HEK293 (cell line): ENCODE results near the gene MAP3K7CL.

Source experiments
- CTCF ChIA-PET: fragments of 350-600 bp; formaldehyde crosslinking; extraction: SDS; loops from one replicate; lab custom pipeline; 2021; ENCODE audit warnings: antibody characterized with exemption; lab: Yijun Ruan, JAX
- POLR2A ChIA-PET: fragments of 300-600 bp; formaldehyde crosslinking; extraction: SDS; loops from one replicate; lab custom pipeline; 2020; ENCODE audit warnings: antibody characterized with exemption, inconsistent platforms; lab: Yijun Ruan, JAX
- H3K27ac ChIP-seq: fragments of 200-500 bp; sonication (Bioruptor generic); 2 replicates; pipeline ENCODE4 v1.5.1; 2014; ENCODE audit warnings: low read depth, low read length, control low read depth, inconsistent platforms; ENCODE audit errors: extremely low read depth
- H3K36me3 ChIP-seq, 2 experiments: fragments of 200-500 bp in 1 of 2; sonication (Bioruptor generic) in 1 of 2; 1 replicate in 1 of 2; 2 replicates in 1 of 2; pipeline ENCODE4 v1.5.1; 2014 to 2017; ENCODE audit warnings: inconsistent platforms in 2 of 2, low read length in 2 of 2; ENCODE audit not compliant: control insufficient read depth in 2 of 2, insufficient read depth in 1 of 2
- H3K4me1 ChIP-seq: fragments of 200-500 bp; sonication (Bioruptor generic); 2 replicates; pipeline ENCODE4 v1.5.1; 2014; ENCODE audit warnings: mild to moderate bottlenecking, low read length, inconsistent platforms; ENCODE audit not compliant: control insufficient read depth, insufficient read depth
- H3K4me3 ChIP-seq: 2 replicates; pipeline ENCODE4 v1.5.1; 2011; ENCODE audit warnings: low read depth, mild to moderate bottlenecking, control low read depth, low read length, moderate library complexity
- H3K9me3 ChIP-seq: fragments of 200-500 bp; sonication (Bioruptor generic); 2 replicates; pipeline ENCODE4 v1.5.1; 2014; ENCODE audit warnings: low read depth, low read length, inconsistent platforms; ENCODE audit not compliant: control insufficient read depth, insufficient read depth
- MEIS1 ChIP-seq: sonication (generic); formaldehyde crosslinking; IDR thresholded peaks from 2 replicates; pipeline ENCODE4 v1.8.1; 2022; ENCODE audit warnings: missing genetic modification reagents, mild to moderate bottlenecking, borderline replicate concordance
- ZBTB7A ChIP-seq: fragments of 450-650 bp; formaldehyde crosslinking; IDR thresholded peaks from 2 replicates; pipeline ENCODE4 v1.5.1; 2016; ENCODE audit warnings: low read depth, missing biosample characterization, missing genetic modification characterization
- ZNF16 ChIP-seq: fragments of 450-650 bp; formaldehyde crosslinking; IDR thresholded peaks from 2 replicates; pipeline ENCODE4 v1.5.1; 2016; ENCODE audit warnings: low read depth, missing biosample characterization, missing genetic modification characterization
- ZNF214 ChIP-seq: fragments of 450-650 bp; formaldehyde crosslinking; IDR thresholded peaks from 2 replicates; pipeline ENCODE4 v1.5.1; 2017; ENCODE audit warnings: missing biosample characterization, mild to moderate bottlenecking, missing genetic modification characterization, borderline replicate concordance
- ZNF221 ChIP-seq: fragments of 450-650 bp; formaldehyde crosslinking; IDR thresholded peaks from 2 replicates; pipeline ENCODE4 v1.5.1; 2017; ENCODE audit warnings: missing biosample characterization, missing genetic modification characterization, borderline replicate concordance
- ZNF24 ChIP-seq: fragments of 450-650 bp; formaldehyde crosslinking; IDR thresholded peaks from 2 replicates; pipeline ENCODE4 v1.5.1; 2016; ENCODE audit warnings: missing biosample characterization, missing genetic modification characterization
- ZNF391 ChIP-seq: fragments of 450-650 bp; formaldehyde crosslinking; IDR thresholded peaks from 2 replicates; pipeline ENCODE4 v1.5.1; 2016; ENCODE audit warnings: low read depth, missing biosample characterization, missing genetic modification characterization, borderline replicate concordance
- ZNF416 ChIP-seq: fragments of 450-650 bp; formaldehyde crosslinking; IDR thresholded peaks from 2 replicates; pipeline ENCODE4 v1.5.1; 2016; ENCODE audit warnings: missing biosample characterization, missing genetic modification characterization
- ZNF433 ChIP-seq: fragments of 450-650 bp; formaldehyde crosslinking; IDR thresholded peaks from 2 replicates; pipeline ENCODE4 v1.5.1; 2016; ENCODE audit warnings: missing biosample characterization, missing genetic modification characterization, low read depth
- ZNF544 ChIP-seq: fragments of 450-650 bp; formaldehyde crosslinking; IDR thresholded peaks from 2 replicates; pipeline ENCODE4 v1.5.0; 2017; ENCODE audit warnings: missing biosample characterization, missing genetic modification characterization
- ZNF549 ChIP-seq: fragments of 450-650 bp; IDR thresholded peaks from 2 replicates; pipeline ENCODE4 v1.5.1; 2018; ENCODE audit warnings: missing biosample characterization, missing genetic modification characterization, mild to moderate bottlenecking, inconsistent platforms, moderate library complexity
- ZNF629 ChIP-seq: fragments of 450-650 bp; formaldehyde crosslinking; IDR thresholded peaks from 2 replicates; pipeline ENCODE4 v1.5.1; 2017; ENCODE audit warnings: missing biosample characterization, missing genetic modification characterization
- ZNF707 ChIP-seq: fragments of 450-650 bp; formaldehyde crosslinking; IDR thresholded peaks from 2 replicates; pipeline ENCODE4 v1.5.1; 2016; ENCODE audit warnings: missing biosample characterization, missing genetic modification characterization
- TF ChIP-seq, protein P1 (sequence below): fragments of 450-650 bp; formaldehyde crosslinking; IDR thresholded peaks from 2 replicates; pipeline ENCODE4 v1.5.0; 2017; ENCODE audit warnings: missing biosample characterization, missing genetic modification characterization, borderline replicate concordance
- TF ChIP-seq, protein P2 (sequence below): fragments of 450-650 bp; formaldehyde crosslinking; IDR thresholded peaks from 2 replicates; pipeline ENCODE4 v1.5.1; 2016; ENCODE audit warnings: missing biosample characterization, missing genetic modification characterization
- TF ChIP-seq, protein P3 (sequence below): fragments of 450-650 bp; formaldehyde crosslinking; IDR thresholded peaks from 2 replicates; pipeline ENCODE4 v1.5.1; 2016; ENCODE audit warnings: missing biosample characterization, missing genetic modification characterization
- TF ChIP-seq, protein P4 (sequence below): fragments of 450-650 bp; formaldehyde crosslinking; IDR thresholded peaks from 2 replicates; pipeline ENCODE4 v1.5.1; 2017; ENCODE audit warnings: missing biosample characterization, missing genetic modification characterization
- TF ChIP-seq, protein P5 (sequence below): fragments of 450-650 bp; formaldehyde crosslinking; IDR thresholded peaks from 2 replicates; pipeline ENCODE4 v1.5.1; 2016; ENCODE audit warnings: missing biosample characterization, missing genetic modification characterization

MAP3K7CL gene

DNA sequence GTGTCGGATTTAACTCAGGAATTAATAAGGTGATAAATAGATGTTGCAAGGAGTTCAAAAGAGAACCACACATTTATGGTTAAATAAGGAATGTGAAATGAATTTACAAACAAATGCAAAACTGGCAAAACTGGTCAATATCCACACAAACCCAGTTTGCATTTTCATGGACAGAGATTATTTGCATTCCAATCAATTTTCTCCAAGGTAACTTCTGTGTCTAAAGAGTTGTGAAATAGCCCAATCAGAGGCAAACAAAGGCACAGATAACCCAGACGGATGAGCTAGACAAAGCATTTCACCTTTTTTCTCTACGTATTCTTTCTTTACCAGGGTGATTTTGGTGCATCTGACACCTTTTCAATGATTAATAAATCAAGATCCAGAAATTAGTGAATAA is 63.9 kb downstream of the MAP3K7CL start:
- Histone ChIP-seq H3K9me3 (no peaks in the 10 kb centered on the region), H3K4me1 (no peaks in the 10 kb centered on the region), H3K4me3 (no peak overlapping the region), H3K36me3 (no peaks in the 10 kb centered on the region), H3K27ac (no peak overlapping the region)
- POLR2A ChIA-PET, result no interaction called here
- CTCF ChIA-PET, result no interaction called here
- TF ChIP-seq, protein P1, sequence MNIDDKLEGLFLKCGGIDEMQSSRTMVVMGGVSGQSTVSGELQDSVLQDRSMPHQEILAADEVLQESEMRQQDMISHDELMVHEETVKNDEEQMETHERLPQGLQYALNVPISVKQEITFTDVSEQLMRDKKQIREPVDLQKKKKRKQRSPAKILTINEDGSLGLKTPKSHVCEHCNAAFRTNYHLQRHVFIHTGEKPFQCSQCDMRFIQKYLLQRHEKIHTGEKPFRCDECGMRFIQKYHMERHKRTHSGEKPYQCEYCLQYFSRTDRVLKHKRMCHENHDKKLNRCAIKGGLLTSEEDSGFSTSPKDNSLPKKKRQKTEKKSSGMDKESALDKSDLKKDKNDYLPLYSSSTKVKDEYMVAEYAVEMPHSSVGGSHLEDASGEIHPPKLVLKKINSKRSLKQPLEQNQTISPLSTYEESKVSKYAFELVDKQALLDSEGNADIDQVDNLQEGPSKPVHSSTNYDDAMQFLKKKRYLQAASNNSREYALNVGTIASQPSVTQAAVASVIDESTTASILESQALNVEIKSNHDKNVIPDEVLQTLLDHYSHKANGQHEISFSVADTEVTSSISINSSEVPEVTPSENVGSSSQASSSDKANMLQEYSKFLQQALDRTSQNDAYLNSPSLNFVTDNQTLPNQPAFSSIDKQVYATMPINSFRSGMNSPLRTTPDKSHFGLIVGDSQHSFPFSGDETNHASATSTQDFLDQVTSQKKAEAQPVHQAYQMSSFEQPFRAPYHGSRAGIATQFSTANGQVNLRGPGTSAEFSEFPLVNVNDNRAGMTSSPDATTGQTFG (tag by site-specific recombination), result no peak
- TF ChIP-seq MEIS1 (CRISPR knock-in tag) (no peak), ZNF214 (tag by site-specific recombination) (no peak), ZNF391 (tag by site-specific recombination) (no peak), ZNF16 (tag by site-specific recombination) (no peak), ZNF433 (tag by site-specific recombination) (no peak), ZBTB7A (tag by site-specific recombination) (no peak), ZNF549 (tag by site-specific recombination) (no peak), ZNF707 (tag by site-specific recombination) (no peak), ZNF544 (tag by site-specific recombination) (no peak), ZNF416 (no peak), ZNF629 (no peak), ZNF24 (tag by site-specific recombination) (no peak), ZNF221 (tag by site-specific recombination) (no peak)
- TF ChIP-seq, protein P2, sequence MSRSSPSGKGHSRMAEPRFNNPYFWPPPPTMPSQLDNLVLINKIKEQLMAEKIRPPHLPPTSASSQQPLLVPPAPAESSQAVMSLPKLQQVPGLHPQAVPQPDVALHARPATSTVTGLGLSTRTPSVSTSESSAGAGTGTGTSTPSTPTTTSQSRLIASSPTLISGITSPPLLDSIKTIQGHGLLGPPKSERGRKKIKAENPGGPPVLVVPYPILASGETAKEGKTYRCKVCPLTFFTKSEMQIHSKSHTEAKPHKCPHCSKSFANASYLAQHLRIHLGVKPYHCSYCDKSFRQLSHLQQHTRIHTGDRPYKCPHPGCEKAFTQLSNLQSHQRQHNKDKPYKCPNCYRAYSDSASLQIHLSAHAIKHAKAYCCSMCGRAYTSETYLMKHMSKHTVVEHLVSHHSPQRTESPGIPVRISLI (tag by site-specific recombination), result no peak
- TF ChIP-seq, protein P3, sequence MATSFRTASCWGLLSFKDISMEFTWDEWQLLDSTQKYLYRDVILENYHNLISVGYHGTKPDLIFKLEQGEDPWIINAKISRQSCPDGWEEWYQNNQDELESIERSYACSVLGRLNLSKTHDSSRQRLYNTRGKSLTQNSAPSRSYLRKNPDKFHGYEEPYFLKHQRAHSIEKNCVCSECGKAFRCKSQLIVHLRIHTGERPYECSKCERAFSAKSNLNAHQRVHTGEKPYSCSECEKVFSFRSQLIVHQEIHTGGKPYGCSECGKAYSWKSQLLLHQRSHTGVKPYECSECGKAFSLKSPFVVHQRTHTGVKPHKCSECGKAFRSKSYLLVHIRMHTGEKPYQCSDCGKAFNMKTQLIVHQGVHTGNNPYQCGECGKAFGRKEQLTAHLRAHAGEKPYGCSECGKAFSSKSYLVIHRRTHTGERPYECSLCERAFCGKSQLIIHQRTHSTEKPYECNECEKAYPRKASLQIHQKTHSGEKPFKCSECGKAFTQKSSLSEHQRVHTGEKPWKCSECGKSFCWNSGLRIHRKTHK, result no peak
- TF ChIP-seq, protein P4, sequence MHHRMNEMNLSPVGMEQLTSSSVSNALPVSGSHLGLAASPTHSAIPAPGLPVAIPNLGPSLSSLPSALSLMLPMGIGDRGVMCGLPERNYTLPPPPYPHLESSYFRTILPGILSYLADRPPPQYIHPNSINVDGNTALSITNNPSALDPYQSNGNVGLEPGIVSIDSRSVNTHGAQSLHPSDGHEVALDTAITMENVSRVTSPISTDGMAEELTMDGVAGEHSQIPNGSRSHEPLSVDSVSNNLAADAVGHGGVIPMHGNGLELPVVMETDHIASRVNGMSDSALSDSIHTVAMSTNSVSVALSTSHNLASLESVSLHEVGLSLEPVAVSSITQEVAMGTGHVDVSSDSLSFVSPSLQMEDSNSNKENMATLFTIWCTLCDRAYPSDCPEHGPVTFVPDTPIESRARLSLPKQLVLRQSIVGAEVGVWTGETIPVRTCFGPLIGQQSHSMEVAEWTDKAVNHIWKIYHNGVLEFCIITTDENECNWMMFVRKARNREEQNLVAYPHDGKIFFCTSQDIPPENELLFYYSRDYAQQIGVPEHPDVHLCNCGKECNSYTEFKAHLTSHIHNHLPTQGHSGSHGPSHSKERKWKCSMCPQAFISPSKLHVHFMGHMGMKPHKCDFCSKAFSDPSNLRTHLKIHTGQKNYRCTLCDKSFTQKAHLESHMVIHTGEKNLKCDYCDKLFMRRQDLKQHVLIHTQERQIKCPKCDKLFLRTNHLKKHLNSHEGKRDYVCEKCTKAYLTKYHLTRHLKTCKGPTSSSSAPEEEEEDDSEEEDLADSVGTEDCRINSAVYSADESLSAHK (tag by site-specific recombination), result no peak
- TF ChIP-seq, protein P5, sequence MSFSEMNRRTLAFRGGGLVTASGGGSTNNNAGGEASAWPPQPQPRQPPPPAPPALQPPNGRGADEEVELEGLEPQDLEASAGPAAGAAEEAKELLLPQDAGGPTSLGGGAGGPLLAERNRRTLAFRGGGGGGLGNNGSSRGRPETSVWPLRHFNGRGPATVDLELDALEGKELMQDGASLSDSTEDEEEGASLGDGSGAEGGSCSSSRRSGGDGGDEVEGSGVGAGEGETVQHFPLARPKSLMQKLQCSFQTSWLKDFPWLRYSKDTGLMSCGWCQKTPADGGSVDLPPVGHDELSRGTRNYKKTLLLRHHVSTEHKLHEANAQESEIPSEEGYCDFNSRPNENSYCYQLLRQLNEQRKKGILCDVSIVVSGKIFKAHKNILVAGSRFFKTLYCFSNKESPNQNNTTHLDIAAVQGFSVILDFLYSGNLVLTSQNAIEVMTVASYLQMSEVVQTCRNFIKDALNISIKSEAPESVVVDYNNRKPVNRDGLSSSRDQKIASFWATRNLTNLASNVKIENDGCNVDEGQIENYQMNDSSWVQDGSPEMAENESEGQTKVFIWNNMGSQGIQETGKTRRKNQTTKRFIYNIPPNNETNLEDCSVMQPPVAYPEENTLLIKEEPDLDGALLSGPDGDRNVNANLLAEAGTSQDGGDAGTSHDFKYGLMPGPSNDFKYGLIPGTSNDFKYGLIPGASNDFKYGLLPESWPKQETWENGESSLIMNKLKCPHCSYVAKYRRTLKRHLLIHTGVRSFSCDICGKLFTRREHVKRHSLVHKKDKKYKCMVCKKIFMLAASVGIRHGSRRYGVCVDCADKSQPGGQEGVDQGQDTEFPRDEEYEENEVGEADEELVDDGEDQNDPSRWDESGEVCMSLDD (tag by site-specific recombination), result no peak
